Small intestine (tissue), 7 donors: Measurements from ENCODE around the gene LMX1A. TPM values are rescaled to one million over a fixed set of nuclear protein-coding genes. Genes with fewer than 3 reads are reported as not detected.

Experiments used
- DNase-seq, 2 donors: peaks; one replicate each; pipeline versions ENCODE4 v3.0.0 to v3.0.0-alpha.2; 2013
- FAIRE-seq: peaks from 2 replicates; lab custom pipeline; 2012; peaks lifted over from hg19 to GRCh38; lab: Jason Lieb, UNC
- H3K27ac ChIP-seq, 3 donors: one replicate each; pipeline ENCODE4 v1.5.1; 2013; ENCODE audit warnings: low read length in 2 of 3, mild to moderate bottlenecking in 2 of 3, control low read depth in 1 of 3, inconsistent platforms in 1 of 3, low read depth in 1 of 3, moderate library complexity in 1 of 3
- H3K27me3 ChIP-seq, 3 donors: one replicate each; pipeline ENCODE4 v1.6.1; 2013; ENCODE audit warnings: low read length in 3 of 3, inconsistent platforms in 1 of 3; ENCODE audit not compliant: control insufficient read depth in 3 of 3, insufficient read depth in 3 of 3
- H3K36me3 ChIP-seq, 3 donors: one replicate each; pipeline ENCODE4 v1.6.1; 2013; ENCODE audit warnings: low read length in 3 of 3, inconsistent platforms in 1 of 3, low read depth in 1 of 3, mild to moderate bottlenecking in 1 of 3, moderate library complexity in 1 of 3; ENCODE audit not compliant: control insufficient read depth in 3 of 3, insufficient read depth in 2 of 3
- H3K4me1 ChIP-seq, 3 donors: one replicate each; pipeline ENCODE4 v1.6.1; 2013; ENCODE audit warnings: low read length in 2 of 3, inconsistent platforms in 1 of 3, low read depth in 1 of 3, mild to moderate bottlenecking in 1 of 3, moderate library complexity in 1 of 3; ENCODE audit not compliant: control insufficient read depth in 3 of 3, insufficient read depth in 2 of 3
- H3K4me3 ChIP-seq, 3 donors: one replicate each; pipeline ENCODE4 v1.5.1; 2013; ENCODE audit warnings: low read length in 3 of 3, control low read depth in 1 of 3, inconsistent platforms in 1 of 3, low read depth in 1 of 3, mild to moderate bottlenecking in 1 of 3, moderate library complexity in 1 of 3
- H3K9me3 ChIP-seq, 2 donors: one replicate each; pipeline ENCODE4 v1.6.1; 2013; ENCODE audit warnings: low read depth in 1 of 2, low read length in 1 of 2; ENCODE audit not compliant: control insufficient read depth in 2 of 2, insufficient read depth in 1 of 2
- WGBS, 3 donors: extraction: QIAGEN DNeasy Blood & Tissue Kit; methylation state at CpG; one replicate each; pipeline ENCODE4 v1.1.7; 2013; 5-methylcytosine and 5-hydroxymethylcytosine counted together
- polyA plus RNA-seq, 4 donors: library from polyadenylated mRNA; stranded (reverse) in 3 of 4; unstranded in 1 of 4; fragments of 200-250 nt in 3 of 4; fragments of 120-200 nt in 1 of 4; gene quantifications; one replicate each; pipeline versions ENCODE4 v1.2.1 to v1.2.3, GENCODE V29; 2013
- donor health status: healthy with polysubstance abuse.
- donor health status: control.
- donor health status: control.
- donor health status: Bipolar disorder and iron deficiency.
- donor health status: healthy.

LMX1A gene
- polyA plus RNA-seq, 4 donors, result 0.39 to 4.3 (median 0.49) TPM

GRCh38 chr1:165376041-165376810 lies 19.7 kb upstream of the LMX1A start:
- Histone ChIP-seq H3K36me3 (no peaks in the 10 kb centered on the region), H3K27ac (peak overlapping the region in 2 of 3 donors; percentile 4 to 29), H3K9me3 (no peaks in the 10 kb centered on the region), H3K4me1 (peaks cover 0 to 14% (median 0%) of the 10 kb centered on the region in 3 donors), H3K4me3 (peak overlapping the region in 2 of 3 donors; percentile 29 to 49), H3K27me3 (peaks cover 0 to 28% (median 0%) of the 10 kb centered on the region in 3 donors)
- no peak for FAIRE-seq
- 1 to 3% (median 3%) methylated on average over 45 to 46 of the region's 46 CpGs for WGBS, 3 donors
- DNase-seq, result peak; percentile 54 to 65

- H3K4me3 ChIP-seq, result peak overlapping the region in 2 of 3 donors; percentile 29 to 49
- H3K27ac ChIP-seq, result peak overlapping the region in 2 of 3 donors; percentile 4 to 29
- H3K4me1 ChIP-seq, result peaks cover 0 to 14% (median 0%) of the 10 kb centered on the region in 3 donors
These were observed 19.1 kb upstream of the LMX1A start for GRCh38 chr1:165375623-165376022.

DNA sequence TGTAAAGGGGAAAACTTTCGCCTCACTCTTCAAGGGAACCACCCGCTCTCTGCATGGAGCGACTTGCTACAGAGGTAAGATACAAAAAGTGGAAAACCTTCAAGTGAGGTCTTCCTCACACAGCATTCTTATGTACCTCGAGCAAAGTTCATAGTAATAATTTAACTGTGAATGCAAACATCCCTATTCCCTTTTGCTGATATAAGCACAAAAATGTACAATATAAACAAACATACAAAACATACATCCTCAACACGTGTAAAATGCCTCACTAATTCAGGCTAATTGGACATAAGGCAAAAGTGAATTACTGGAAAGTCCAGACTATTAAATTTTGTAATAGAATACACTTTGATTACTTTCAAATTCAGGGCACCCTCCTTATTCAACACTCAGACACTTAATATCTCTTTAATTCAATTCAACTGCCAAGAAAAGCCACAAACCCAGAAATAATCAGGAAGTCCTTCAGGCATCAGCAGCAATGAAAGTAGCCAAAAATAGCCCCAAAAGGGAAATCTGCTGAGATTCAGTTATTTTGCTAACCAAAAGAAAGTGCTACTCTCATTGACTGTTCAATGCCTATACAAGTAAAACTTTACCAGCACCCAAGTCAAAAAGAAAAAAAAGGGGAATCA lies 15.2 kb upstream of the LMX1A start:
- peaks cover 0 to 13% (median 0%) of the 10 kb centered on the region in 3 donors for H3K4me1 ChIP-seq
- FAIRE-seq (no peak), DNase-seq (no peak)
- no peak overlapping the region for H3K4me3 ChIP-seq
- no peak overlapping the region for H3K27ac ChIP-seq
- peaks cover 0 to 20% (median 0%) of the 10 kb centered on the region in 3 donors for H3K27me3 ChIP-seq
- 24 to 36% (median 35%) methylated on average over 5 of the region's 5 CpGs for WGBS, 3 donors
- H3K36me3 ChIP-seq, result no peaks in the 10 kb centered on the region
- H3K9me3 ChIP-seq, result no peaks in the 10 kb centered on the region

More at GRCh38 chr1:165375623-165376022, 19.1 kb upstream of the LMX1A start:
- DNase-seq (no peak), FAIRE-seq (no peak)
- peaks cover 0 to 28% (median 0%) of the 10 kb centered on the region in 3 donors for H3K27me3 ChIP-seq
- no peaks in the 10 kb centered on the region for H3K36me3 ChIP-seq
- no peaks in the 10 kb centered on the region for H3K9me3 ChIP-seq
- WGBS, 3 donors, result 5 to 20% (median 12%) methylated on average over 7 of the region's 7 CpGs

DNA sequence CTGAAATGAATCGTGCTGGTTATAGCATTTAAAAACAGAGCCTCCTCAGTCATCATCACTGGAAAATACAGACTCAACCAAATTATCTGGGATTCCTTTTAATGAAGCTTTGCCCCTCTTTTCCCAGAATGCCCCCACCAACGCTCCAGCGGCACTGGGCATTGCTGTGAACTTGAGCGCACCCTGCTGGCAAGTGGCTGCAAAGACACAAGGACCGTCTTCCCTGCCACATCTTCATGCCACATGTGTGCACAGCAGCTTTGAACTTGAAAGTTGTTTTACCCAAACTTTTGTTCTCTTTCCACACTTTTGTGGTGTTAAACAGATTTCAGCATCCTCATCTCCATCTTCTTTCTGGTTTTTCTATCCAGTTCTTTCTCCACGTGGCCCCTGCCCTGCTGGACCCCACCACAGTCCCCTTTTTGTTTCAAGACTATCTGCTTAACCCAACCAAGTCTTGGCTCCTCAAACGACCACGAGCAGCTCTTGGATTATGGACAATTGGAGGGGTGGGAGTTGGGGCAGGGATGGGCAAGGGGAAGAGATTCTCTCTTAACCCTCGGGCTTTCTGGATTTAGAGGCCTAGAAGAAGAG lies 12.8 kb upstream of the LMX1A start:
- no peak for FAIRE-seq
- WGBS, 3 donors, result 19 to 21% (median 20%) methylated on average over 9 of the region's 9 CpGs
- Histone ChIP-seq H3K36me3 (no peaks in the 10 kb centered on the region), H3K4me3 (no peak overlapping the region), H3K9me3 (no peaks in the 10 kb centered on the region), H3K4me1 (peaks cover 0 to 3% (median 0%) of the 10 kb centered on the region in 3 donors), H3K27me3 (peaks cover 0 to 14% (median 0%) of the 10 kb centered on the region in 3 donors), H3K27ac (no peak overlapping the region)
- peak; percentile 41 to 53 for DNase-seq

DNA sequence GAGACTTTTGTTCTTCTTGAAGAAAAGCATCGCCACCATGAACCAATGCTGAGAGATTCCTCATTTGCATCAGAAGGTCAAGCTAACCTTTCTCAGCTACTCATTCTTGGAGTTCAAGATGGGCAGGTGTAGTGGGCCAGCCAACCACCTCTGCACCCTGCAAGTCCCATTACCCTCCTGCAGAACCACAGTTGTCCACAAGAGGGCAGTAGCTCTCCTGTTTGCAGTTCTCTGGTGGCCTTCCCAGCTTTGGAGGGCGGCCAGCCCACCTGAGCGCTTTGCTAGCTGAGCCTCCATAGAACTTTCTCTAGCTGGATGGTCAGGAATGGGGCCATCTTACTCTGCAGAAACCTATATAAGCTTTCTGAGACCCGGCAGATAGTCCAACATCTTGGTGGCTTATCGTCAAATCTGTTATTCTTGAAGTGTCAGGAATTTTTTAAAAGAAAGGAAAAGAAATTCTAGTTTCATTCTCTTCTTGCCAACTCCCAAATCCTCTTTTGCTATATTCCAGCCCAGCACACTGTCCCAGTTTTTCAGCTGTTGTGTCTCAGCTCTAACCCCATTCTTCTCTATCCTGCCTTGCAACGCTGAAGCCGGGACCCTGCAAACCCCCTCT lies 11.0 kb upstream of the LMX1A start:
- FAIRE-seq (no peak), DNase-seq (peak; percentile 62 to 74)
- Histone ChIP-seq H3K9me3 (no peaks in the 10 kb centered on the region), H3K27ac (no peak overlapping the region), H3K36me3 (no peaks in the 10 kb centered on the region), H3K27me3 (peaks cover 0 to 14% (median 2%) of the 10 kb centered on the region in 3 donors), H3K4me3 (no peak overlapping the region), H3K4me1 (peaks cover 0 to 3% (median 0%) of the 10 kb centered on the region in 3 donors)
- WGBS, 3 donors, result 39 to 45% (median 42%) methylated on average over 7 of the region's 7 CpGs

DNA sequence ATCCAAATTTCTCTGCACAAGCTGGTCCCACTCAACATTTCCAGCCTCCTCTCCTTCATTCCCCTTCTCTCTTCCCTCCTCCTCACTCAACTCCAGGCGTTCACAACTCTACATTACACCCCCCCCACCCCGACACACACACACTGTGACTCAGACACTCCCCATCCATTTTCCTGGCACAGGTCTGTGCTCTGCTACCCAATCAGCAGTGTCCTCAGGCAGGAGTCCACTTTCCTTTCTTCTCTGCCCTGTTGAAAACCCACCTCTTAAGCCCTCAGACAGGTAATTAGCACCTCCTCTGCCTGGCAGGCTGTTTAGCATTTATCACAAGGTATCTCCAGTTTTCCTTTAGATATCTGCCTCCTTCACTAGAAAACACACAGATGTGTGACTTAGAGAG lies 8.8 kb upstream of the LMX1A start:
- Histone ChIP-seq H3K27ac (no peak overlapping the region), H3K4me3 (no peak overlapping the region), H3K27me3 (peaks cover 0 to 18% (median 11%) of the 10 kb centered on the region in 3 donors), H3K36me3 (no peaks in the 10 kb centered on the region), H3K9me3 (no peaks in the 10 kb centered on the region), H3K4me1 (no peaks in the 10 kb centered on the region)
- 27 to 29% (median 27%) methylated on average over 2 of the region's 2 CpGs for WGBS, 3 donors
- FAIRE-seq, result no peak
- no peak for DNase-seq

DNA sequence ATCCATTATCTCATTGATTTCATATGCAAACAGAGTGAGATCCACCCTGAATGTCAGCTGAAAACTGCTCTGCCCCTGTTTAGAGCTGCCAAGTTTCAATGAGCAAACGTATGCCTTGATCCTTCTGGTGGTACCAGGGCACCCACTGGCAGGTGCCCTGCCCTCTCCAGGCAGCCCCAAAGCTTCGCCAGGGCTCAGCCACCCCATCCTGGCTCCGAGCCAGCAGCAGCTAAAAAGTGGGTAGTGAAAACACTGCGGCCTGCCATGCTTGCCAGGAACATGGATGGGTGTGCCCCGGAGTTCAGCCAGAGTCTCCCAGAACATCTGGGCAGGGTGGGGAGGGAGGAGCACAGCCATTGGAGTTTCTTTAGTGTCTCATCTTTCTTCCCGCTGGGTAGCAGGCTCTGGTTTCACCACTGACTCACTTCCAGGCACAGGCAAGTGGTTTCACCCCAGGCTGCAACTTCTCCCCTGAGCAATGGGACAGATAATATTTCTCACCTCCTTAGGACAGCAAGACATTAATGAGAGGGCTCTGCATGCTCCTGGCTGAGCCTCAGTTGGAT lies 8.1 kb upstream of the LMX1A start:
- H3K36me3 ChIP-seq, result no peaks in the 10 kb centered on the region
- peaks cover 0 to 25% (median 11%) of the 10 kb centered on the region in 3 donors for H3K27me3 ChIP-seq
- WGBS, 3 donors, result 7 to 26% (median 14%) methylated on average over 6 of the region's 6 CpGs
- no peaks in the 10 kb centered on the region for H3K9me3 ChIP-seq
- FAIRE-seq, result no peak
- no peak overlapping the region for H3K27ac ChIP-seq
- no peaks in the 10 kb centered on the region for H3K4me1 ChIP-seq
- H3K4me3 ChIP-seq, result no peak overlapping the region
- DNase-seq, result no peak
